Mucosa of stomach (tissue), 1 donor: ENCODE data around the gene CASQ1.
A peak's percentile ranks its signal among the peaks of the same experiment; 100 is the strongest.

Source experiments
- H3K27me3 ChIP-seq: one replicate; pipeline ENCODE4 v1.7.0; 2013; ENCODE audit warnings: mild to moderate bottlenecking, low read length; ENCODE audit not compliant: control insufficient read depth, insufficient read depth
- H3K36me3 ChIP-seq: one replicate; pipeline ENCODE4 v1.7.0; 2013; ENCODE audit warnings: low read length; ENCODE audit not compliant: control insufficient read depth, insufficient read depth
- H3K4me1 ChIP-seq: one replicate; pipeline ENCODE4 v1.7.0; 2013; ENCODE audit warnings: mild to moderate bottlenecking, low read length; ENCODE audit not compliant: control insufficient read depth, insufficient read depth
- H3K4me3 ChIP-seq: one replicate; pipeline ENCODE4 v1.7.0; 2013; ENCODE audit warnings: low read length
- H3K9ac ChIP-seq: one replicate; pipeline ENCODE4 v1.7.0; 2013; ENCODE audit warnings: mild to moderate bottlenecking, low read length, moderate library complexity
- H3K9me3 ChIP-seq: one replicate; pipeline ENCODE4 v1.7.0; 2013; ENCODE audit warnings: mild to moderate bottlenecking, low read length, moderate library complexity; ENCODE audit not compliant: control insufficient read depth
- donor health status: Pancreatic carcinoma.

CASQ1 gene

DNA sequence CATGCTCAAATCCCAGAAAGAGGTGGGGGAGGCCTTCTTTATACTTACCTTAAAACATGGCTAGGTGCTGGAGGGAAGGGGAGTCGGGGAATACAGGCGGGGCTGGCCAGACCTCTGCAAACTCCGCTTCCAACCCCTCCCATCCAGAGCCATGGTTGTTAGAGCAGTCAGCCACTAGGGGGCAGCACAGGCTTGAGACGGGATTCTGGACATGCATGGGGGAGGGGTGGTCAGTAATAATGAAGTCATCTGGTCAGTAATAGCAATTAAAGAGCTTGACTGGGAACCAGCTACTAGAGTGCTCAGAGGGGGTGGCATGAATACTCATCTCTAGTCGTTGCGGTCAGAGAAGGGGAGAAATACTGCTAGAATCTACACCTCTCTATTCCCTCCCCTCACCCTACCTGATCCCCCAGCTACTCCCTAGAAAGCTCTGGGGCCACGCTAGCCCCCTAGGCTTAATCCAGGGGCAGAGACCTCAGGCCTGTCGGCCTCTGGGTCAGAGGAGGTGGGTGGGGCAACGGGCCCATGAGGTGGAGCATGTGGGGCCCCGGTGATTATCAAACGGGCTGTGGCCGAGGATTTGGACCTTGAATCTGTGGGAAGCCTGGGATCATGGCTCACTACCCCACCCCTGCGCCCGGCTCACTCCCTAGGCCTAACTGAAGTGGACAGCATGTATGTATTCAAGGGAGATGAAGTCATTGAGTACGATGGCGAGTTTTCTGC is 2.9 kb downstream of the CASQ1 start:
- H3K9me3 ChIP-seq = no peaks in the 10 kb centered on the region
- peaks cover 3% of the 10 kb centered on the region for H3K27me3 ChIP-seq
- no peak overlapping the region for H3K4me3 ChIP-seq
- no peaks in the 10 kb centered on the region for H3K36me3 ChIP-seq
- H3K9ac ChIP-seq = peak overlapping the region; percentile 5
- peaks cover 12% of the 10 kb centered on the region for H3K4me1 ChIP-seq

DNA sequence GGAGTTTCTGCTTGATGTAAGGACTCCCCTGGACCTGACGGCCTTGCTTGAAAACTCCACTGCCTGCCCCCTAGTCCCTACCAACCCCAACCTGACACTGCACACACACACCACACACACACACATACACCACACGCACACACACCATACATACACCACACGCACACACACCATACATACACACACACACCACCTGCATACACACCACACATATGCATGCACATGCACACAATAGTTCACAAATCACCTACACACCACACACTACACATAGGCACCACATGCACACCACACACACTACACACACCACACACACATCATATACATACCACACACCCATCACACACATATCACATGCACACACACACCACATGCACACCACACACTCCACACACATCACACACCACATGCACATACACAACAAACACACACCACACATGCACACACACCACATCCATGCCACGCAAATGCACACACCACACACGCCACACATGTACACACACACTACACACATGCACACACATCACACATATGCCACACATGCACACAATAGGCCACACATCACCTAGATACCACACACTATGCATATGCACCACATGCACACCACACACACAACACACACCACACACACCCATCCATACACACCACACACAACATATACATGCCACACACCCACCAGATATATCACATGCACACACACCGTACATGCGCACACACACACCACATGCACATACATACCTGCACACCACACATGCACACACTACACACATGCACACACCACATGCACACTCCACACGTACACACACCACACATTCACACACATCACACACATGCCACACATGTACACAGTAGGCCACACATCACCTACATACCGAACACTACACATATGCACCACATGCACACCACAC is 3.7 kb downstream of the CASQ1 start:
- no peak overlapping the region for H3K9ac ChIP-seq

DNA sequence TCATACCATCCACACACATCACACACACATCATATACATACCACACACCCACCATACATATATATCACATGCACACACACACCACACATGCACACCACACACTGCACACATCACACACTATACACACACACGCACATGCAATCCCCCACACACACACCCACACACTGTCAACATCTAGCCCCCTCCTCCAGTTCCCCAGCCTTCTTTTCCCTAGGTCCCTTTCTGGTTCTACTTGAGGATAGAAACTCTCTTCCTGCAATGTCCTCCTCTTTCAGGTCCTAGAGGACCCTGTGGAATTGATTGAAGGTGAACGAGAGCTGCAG is 4.3 kb downstream of the CASQ1 start:
- Histone ChIP-seq H3K36me3 (no peaks in the 10 kb centered on the region), H3K4me3 (no peak overlapping the region), H3K4me1 (peaks cover 12% of the 10 kb centered on the region), H3K27me3 (peaks cover 3% of the 10 kb centered on the region), H3K9me3 (no peaks in the 10 kb centered on the region), H3K9ac (no peak overlapping the region)

More for the DNA sequence above, 3.7 kb downstream of the CASQ1 start:
- no peak overlapping the region for H3K4me3 ChIP-seq
- H3K9me3 ChIP-seq = no peaks in the 10 kb centered on the region
- peaks cover 3% of the 10 kb centered on the region for H3K27me3 ChIP-seq
- H3K36me3 ChIP-seq = no peaks in the 10 kb centered on the region
- H3K4me1 ChIP-seq = peaks cover 12% of the 10 kb centered on the region

DNA sequence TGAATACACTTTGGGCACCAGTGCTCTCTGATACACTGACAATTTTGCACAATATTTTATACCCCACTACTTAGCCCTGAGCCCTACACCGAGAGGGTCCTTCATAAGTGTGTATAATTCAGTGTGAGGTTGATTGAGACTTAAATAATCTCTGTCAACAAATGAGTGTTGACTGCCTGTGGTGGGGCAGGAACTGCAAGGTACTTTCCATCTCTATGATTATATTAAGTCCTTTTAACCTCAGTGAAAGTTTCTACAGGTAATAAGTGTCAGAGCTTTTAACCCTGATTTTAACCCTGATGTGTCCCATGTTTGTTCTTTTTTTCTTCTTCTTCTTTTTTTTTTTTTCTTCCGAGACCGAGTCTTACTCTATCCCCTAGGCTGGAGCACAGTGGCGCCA is 5.8 kb downstream of the CASQ1 start:
- peaks cover 12% of the 10 kb centered on the region for H3K4me1 ChIP-seq
- H3K4me3 ChIP-seq = no peak overlapping the region
- peaks cover 3% of the 10 kb centered on the region for H3K27me3 ChIP-seq
- H3K9ac ChIP-seq = no peak overlapping the region
- H3K36me3 ChIP-seq = no peaks in the 10 kb centered on the region
- H3K9me3 ChIP-seq = no peaks in the 10 kb centered on the region

DNA sequence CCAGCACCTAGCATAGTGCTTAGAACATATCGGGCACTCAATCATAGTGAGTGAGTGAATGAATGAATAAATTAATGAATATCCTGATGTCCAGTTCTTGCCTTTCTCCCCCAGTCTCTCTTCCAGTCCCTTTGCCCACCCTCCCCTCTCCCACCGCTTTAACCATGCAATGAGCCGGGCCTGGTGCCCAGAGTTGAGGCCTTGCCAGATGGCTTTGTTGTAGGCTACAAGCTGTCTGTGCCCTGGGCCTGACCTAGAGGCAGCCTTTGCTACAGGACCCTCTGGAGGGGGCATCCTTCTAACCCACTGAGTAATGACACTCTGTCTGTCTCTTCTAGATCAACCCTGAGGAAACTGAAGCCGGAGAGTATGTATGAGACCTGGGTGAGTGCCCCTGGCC is 6.9 kb downstream of the CASQ1 start:
- Histone ChIP-seq H3K4me3 (no peak overlapping the region), H3K9me3 (no peaks in the 10 kb centered on the region), H3K9ac (no peak overlapping the region), H3K4me1 (peaks cover 12% of the 10 kb centered on the region), H3K27me3 (peaks cover 3% of the 10 kb centered on the region), H3K36me3 (no peaks in the 10 kb centered on the region)

- Histone ChIP-seq H3K36me3 (no peaks in the 10 kb centered on the region), H3K9me3 (no peaks in the 10 kb centered on the region), H3K4me1 (peaks cover 12% of the 10 kb centered on the region), H3K27me3 (peaks cover 3% of the 10 kb centered on the region), H3K4me3 (no peak overlapping the region), H3K9ac (no peak overlapping the region)
These were observed 10.4 kb downstream of the CASQ1 start for GRCh38 chr1:160200786-160201185.

GRCh38 chr1:160204526-160205241 is 14.3 kb downstream of the CASQ1 start:
- Histone ChIP-seq H3K4me1 (peaks cover 22% of the 10 kb centered on the region), H3K27me3 (no peaks in the 10 kb centered on the region), H3K36me3 (no peaks in the 10 kb centered on the region), H3K9me3 (no peaks in the 10 kb centered on the region), H3K4me3 (no peak overlapping the region), H3K9ac (no peak overlapping the region)

DNA sequence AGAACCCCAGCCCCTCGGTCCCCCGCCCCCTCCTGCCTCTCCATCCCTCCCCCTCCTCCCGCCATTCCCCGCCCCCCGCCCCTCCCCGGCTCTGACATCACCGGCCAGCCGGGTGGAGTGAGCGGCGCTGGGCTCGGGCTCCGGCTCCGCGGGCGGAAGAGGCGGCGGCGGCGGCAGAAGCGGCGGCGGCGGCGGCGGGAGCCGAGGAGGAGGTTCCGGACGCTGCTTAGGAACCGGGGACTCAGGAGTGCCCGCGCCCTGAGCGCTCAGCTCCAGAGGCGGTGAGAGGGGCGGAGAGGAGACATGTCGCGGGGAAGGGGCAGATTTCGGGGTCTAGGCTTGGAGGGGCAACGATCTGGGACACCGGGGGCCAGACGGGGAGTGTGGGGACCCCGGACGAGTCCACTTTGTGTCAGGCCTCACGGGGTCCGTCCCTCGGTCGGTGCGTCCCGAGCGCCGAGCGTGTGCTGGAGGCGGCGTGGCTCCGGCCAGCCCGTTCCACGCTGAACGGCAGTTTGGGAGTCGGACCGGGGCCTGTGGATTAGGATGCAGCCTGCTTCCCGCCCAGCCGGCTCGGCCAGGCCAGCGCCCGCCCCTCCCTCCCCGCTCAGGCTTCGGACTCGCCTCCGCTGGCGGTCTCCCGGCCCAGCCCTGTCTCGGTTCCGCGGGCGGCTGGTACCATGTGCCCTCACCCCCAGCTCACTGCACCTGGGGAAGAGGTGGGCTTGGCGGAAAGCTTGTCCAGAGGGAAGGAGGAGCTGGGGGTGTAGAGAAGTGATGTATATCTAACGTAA is 15.1 kb downstream of the CASQ1 start, which contains the start of gene PEA15:
Gene PEA15 (plus strand): TSS at position 143 of the 794 bp plus-strand sequence. CDS start 6,161 bp downstream, outside the sequence.
- Histone ChIP-seq H3K36me3 (no peaks in the 10 kb centered on the region), H3K4me1 (peaks cover 25% of the 10 kb centered on the region), H3K9ac (peak within 1 kb of the TSS; percentile 86), H3K9me3 (no peaks in the 10 kb centered on the region), H3K4me3 (peak within 1 kb of the TSS; percentile 58), H3K27me3 (no peaks in the 10 kb centered on the region)

GRCh38 chr1:160206036-160206389 is 15.6 kb downstream of the CASQ1 start:
- Histone ChIP-seq H3K27me3 (no peaks in the 10 kb centered on the region), H3K9ac (peak overlapping the region; percentile 86), H3K9me3 (no peaks in the 10 kb centered on the region), H3K4me1 (peaks cover 25% of the 10 kb centered on the region), H3K36me3 (no peaks in the 10 kb centered on the region), H3K4me3 (peak overlapping the region; percentile 58)

GRCh38 chr1:160206421-160207117 is 16.2 kb downstream of the CASQ1 start:
- Histone ChIP-seq H3K4me1 (peaks cover 25% of the 10 kb centered on the region), H3K9me3 (no peaks in the 10 kb centered on the region), H3K36me3 (no peaks in the 10 kb centered on the region), H3K4me3 (no peak overlapping the region), H3K9ac (peak overlapping the region; percentile 86), H3K27me3 (no peaks in the 10 kb centered on the region)

- Histone ChIP-seq H3K27me3 (no peaks in the 10 kb centered on the region), H3K4me3 (no peak overlapping the region), H3K9me3 (no peaks in the 10 kb centered on the region), H3K9ac (no peak overlapping the region), H3K36me3 (no peaks in the 10 kb centered on the region), H3K4me1 (peaks cover 25% of the 10 kb centered on the region)
These were observed 16.8 kb downstream of the CASQ1 start for GRCh38 chr1:160207118-160207650.
